DND-41 (cell line): ENCODE data around the gene ZNF668.

Experiments
- ATAC-seq: fragments of 200-7000 bp; cut with Tn5 transposase; 3 replicates; pipeline ENCODE4 v1.9.1; 2021; ENCODE audit warnings: low read depth; ENCODE audit not compliant: insufficient read depth
- DNase-seq: peaks from one replicate; pipeline ENCODE4 v3.0.0-alpha.2; 2020
- H2AFZ ChIP-seq: 2 replicates; pipeline ENCODE4 v1.6.0; 2012; ENCODE audit warnings: low read depth, low read length
- H3K27ac ChIP-seq: 2 replicates; pipeline ENCODE4 v1.5.1; 2012; ENCODE audit warnings: low read length, inconsistent platforms
- H3K27me3 ChIP-seq: fragments of 200-600 bp; sonication (generic); 2 replicates; pipeline ENCODE4 v1.6.0; 2012; ENCODE audit warnings: low read length, mild to moderate bottlenecking, inconsistent platforms; ENCODE audit not compliant: insufficient read depth, poor library complexity
- H3K36me3 ChIP-seq: 2 replicates; pipeline ENCODE4 v1.5.1; 2012; ENCODE audit warnings: low read length, inconsistent platforms; ENCODE audit not compliant: insufficient read depth
- H3K4me1 ChIP-seq: 2 replicates; pipeline ENCODE4 v1.5.1; 2012; ENCODE audit warnings: mild to moderate bottlenecking, low read length; ENCODE audit not compliant: insufficient read depth
- H3K4me2 ChIP-seq: 2 replicates; pipeline ENCODE4 v1.6.0; 2012; ENCODE audit warnings: mild to moderate bottlenecking, moderate library complexity, low read length, inconsistent platforms; ENCODE audit not compliant: insufficient read depth
- H3K4me3 ChIP-seq, 2 experiments: fragments of 200-600 bp in 1 of 2; shearing (Covaris generic) in 1 of 2; 2 replicates each; pipeline ENCODE4 v1.5.1; 2012 to 2016; ENCODE audit warnings: inconsistent platforms in 2 of 2, low read length in 2 of 2, mild to moderate bottlenecking in 2 of 2, low read depth in 1 of 2, moderate library complexity in 1 of 2
- H3K79me2 ChIP-seq: 2 replicates; pipeline ENCODE4 v1.6.0; 2012; ENCODE audit warnings: low read length, inconsistent platforms; ENCODE audit not compliant: insufficient read depth
- H3K9ac ChIP-seq: 2 replicates; pipeline ENCODE4 v1.6.0; 2012; ENCODE audit warnings: low read depth, mild to moderate bottlenecking, inconsistent platforms, low read length, moderate library complexity
- H3K9me3 ChIP-seq: 2 replicates; pipeline ENCODE4 v1.5.1; 2012; ENCODE audit warnings: low read length, moderate library complexity, mild to moderate bottlenecking, inconsistent platforms; ENCODE audit not compliant: insufficient read depth, severe bottlenecking
- H4K20me1 ChIP-seq: 2 replicates; pipeline ENCODE4 v1.6.0; 2012; ENCODE audit warnings: low read length; ENCODE audit not compliant: insufficient read depth
- EZH2 ChIP-seq: IDR thresholded peaks from 3 replicates; pipeline ENCODE4 v1.6.1; 2012; ENCODE audit warnings: borderline replicate concordance, low read depth, mild to moderate bottlenecking, moderate library complexity, low read length, inconsistent platforms; ENCODE audit not compliant: severe bottlenecking
- TF ChIP-seq, protein P1 (sequence below): IDR thresholded peaks from 2 replicates; pipeline ENCODE4 v1.5.1; 2012; ENCODE audit warnings: borderline replicate concordance, low read length, moderate library complexity, mild to moderate bottlenecking; ENCODE audit not compliant: poor library complexity, severe bottlenecking; ENCODE audit errors: extremely low read depth

ZNF668 gene

DNA sequence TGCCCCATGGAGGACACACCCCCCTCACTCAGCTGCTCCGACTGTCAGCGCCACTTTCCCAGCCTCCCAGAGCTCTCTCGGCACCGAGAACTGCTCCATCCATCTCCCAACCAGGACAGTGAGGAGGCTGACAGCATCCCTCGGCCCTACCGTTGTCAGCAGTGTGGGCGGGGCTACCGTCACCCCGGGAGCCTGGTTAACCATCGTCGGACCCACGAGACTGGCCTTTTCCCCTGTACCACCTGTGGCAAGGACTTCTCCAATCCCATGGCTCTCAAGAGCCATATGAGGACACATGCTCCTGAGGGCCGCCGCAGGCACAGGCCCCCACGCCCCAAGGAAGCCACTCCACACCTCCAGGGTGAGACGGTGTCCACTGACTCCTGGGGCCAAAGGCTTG, 2.3 kb upstream of the ZNF668 start:
- DNase-seq (no peak), ATAC-seq (no peak)
- Histone ChIP-seq H3K4me1 (peaks cover 33% of the 10 kb centered on the region), H3K27me3 (no peaks in the 10 kb centered on the region), H3K4me2 (peak overlapping the region; percentile 81; the same call in 1 of the 2 replicates), H3K27ac (no peak overlapping the region), H2AFZ (no peak overlapping the region), H3K79me2 (peaks cover 94% of the 10 kb centered on the region), H3K4me3 (no peak overlapping the region), H3K9ac (no peak overlapping the region), H4K20me1 (peaks cover 59% of the 10 kb centered on the region), H3K9me3 (no peaks in the 10 kb centered on the region), H3K36me3 (peaks cover 59% of the 10 kb centered on the region)
- TF ChIP-seq, protein P1, sequence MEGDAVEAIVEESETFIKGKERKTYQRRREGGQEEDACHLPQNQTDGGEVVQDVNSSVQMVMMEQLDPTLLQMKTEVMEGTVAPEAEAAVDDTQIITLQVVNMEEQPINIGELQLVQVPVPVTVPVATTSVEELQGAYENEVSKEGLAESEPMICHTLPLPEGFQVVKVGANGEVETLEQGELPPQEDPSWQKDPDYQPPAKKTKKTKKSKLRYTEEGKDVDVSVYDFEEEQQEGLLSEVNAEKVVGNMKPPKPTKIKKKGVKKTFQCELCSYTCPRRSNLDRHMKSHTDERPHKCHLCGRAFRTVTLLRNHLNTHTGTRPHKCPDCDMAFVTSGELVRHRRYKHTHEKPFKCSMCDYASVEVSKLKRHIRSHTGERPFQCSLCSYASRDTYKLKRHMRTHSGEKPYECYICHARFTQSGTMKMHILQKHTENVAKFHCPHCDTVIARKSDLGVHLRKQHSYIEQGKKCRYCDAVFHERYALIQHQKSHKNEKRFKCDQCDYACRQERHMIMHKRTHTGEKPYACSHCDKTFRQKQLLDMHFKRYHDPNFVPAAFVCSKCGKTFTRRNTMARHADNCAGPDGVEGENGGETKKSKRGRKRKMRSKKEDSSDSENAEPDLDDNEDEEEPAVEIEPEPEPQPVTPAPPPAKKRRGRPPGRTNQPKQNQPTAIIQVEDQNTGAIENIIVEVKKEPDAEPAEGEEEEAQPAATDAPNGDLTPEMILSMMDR = no peak
- no peak for TF ChIP-seq EZH2

DNA sequence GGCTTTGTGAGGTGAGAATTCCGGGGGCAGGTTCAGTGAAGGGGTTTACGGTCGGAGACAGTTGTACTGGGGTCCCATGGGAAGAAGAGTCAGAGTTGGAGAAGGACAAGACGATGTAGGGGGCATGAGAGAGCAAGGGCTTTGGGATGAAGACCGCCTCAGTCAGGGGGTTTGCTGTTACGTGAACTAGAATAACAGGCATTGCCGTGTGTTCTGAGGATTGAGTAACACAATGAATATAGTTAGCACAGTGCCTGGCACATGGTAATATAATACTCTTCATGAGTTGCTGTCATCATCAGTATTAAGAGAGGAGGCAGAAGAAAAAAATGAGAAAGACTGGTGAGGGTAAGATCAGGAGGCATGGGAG, 759 bp upstream of the ZNF668 start:
- Histone ChIP-seq H3K4me2 (peak overlapping the region; percentile 81), H3K27ac (peak overlapping the region; percentile 87), H2AFZ (peak overlapping the region; percentile 73), H4K20me1 (peaks cover 44% of the 10 kb centered on the region), H3K9ac (peak overlapping the region; percentile 70), H3K79me2 (peaks cover 91% of the 10 kb centered on the region), H3K27me3 (no peaks in the 10 kb centered on the region), H3K36me3 (peaks cover 44% of the 10 kb centered on the region), H3K9me3 (no peaks in the 10 kb centered on the region), H3K4me3 (peak overlapping the region; percentile 37 to 90), H3K4me1 (peaks cover 25% of the 10 kb centered on the region)
- no peak for DNase-seq
- no peak for ATAC-seq
- TF ChIP-seq, protein P1 = peak; percentile 25
- no peak for TF ChIP-seq EZH2

DNA sequence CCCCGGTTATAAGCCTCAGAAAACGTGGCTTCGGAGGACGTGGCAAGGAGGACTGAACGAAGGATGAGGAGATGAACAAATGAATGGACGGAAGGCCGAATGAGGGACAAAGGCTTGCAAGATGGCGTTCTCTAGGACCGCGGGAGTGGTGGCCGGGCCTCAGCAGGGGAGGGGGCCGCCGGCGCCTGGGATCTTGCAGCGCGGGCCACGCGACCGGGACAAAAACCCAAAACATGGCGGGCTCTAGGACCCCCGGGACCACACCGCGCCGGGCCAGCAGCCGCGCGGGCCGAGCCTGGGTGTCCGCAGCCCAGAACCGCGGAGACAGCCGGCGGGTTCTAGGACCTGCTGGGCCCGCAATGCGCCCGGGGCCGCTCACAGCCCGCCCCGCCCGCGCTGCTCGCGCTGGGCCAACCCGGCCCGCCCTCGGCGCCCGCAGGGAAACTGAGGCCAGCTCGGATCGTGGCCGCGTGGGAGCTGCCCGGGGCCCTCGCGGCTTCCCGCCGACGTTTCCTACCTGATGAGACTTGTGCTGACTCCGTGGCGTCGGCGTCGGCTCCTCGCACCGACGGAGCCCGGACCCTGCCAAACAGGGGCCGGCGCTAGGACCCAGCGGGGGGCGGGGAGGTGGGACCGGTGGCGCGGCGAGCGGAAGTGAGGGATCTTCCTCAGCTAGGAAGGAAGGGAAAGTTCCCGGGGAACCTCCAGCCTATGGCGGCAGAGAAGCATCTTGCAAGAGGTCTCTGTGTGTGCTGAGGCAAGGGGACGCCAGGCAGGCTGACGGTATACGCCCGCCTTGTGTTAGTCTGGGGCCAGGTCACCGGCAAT, 684 bp downstream of the ZNF668 start:
- Histone ChIP-seq H2AFZ (peak overlapping the region; percentile 85), H3K4me2 (peak overlapping the region; percentile 81), H3K4me3 (peak overlapping the region; percentile 59 to 90), H3K9me3 (no peaks in the 10 kb centered on the region), H3K36me3 (peaks cover 29% of the 10 kb centered on the region), H4K20me1 (peaks cover 30% of the 10 kb centered on the region), H3K9ac (peak overlapping the region; percentile 70), H3K4me1 (peaks cover 25% of the 10 kb centered on the region), H3K27ac (peak overlapping the region; percentile 87), H3K79me2 (peaks cover 88% of the 10 kb centered on the region), H3K27me3 (no peaks in the 10 kb centered on the region)
- TF ChIP-seq EZH2 = no peak
- TF ChIP-seq, protein P1 = no peak
- DNase-seq (peak; percentile 91), ATAC-seq (peak; percentile 65)
